ENCODE measurements around the gene ZDHHC12. TPM values are rescaled to one million over a fixed set of nuclear protein-coding genes. Genes with fewer than 3 reads are reported as not detected.

The ZDHHC12 gene
- total and polyA plus RNA-seq, 10 of the 15 experiments (the other 5 are each of a cell fraction or from before 2014, with no cell fraction given): 0.95 to 146 (median 49.9) TPM

GRCh38 chr9:128731691-128732090 is 7.8 kb upstream of the ZDHHC12 start:
- Histone ChIP-seq H3K4me2 (ENCODE audit: control insufficient read depth, insufficient read depth) (no peak overlapping the region), H3K9me3 (replicated peaks; ENCODE audit: control insufficient read depth, insufficient read depth, low read length) (no peaks in the 10 kb centered on the region), H3K4me3 (no peak overlapping the region), H2AFZ (ENCODE audit: control insufficient read depth, low read depth, low read length) (no peak overlapping the region), H3K4me1 (ENCODE audit: control insufficient read depth, insufficient read depth, low read length) (no peaks in the 10 kb centered on the region; the same call in 1 of the 2 replicates), H3K36me3 (ENCODE audit: control insufficient read depth in 2 of 2, insufficient read depth in 2 of 2, low read length in 1 of 2) (no peaks in the 10 kb centered on the region; a peak in 3 of 4 replicates), H3K9ac (ENCODE audit: control insufficient read depth, insufficient read depth, low read length) (no peak overlapping the region), H3K27me3 (replicated peaks in 1 of 2; ENCODE audit: control insufficient read depth in 2 of 2, insufficient read depth in 2 of 2, low read length in 1 of 2) (no peaks in the 10 kb centered on the region), H3K79me2 (ENCODE audit: control insufficient read depth, insufficient read depth, low read length) (no peaks in the 10 kb centered on the region; the same call in 1 of the 2 replicates), H3K27ac (ENCODE audit: control insufficient read depth, insufficient read depth) (no peak overlapping the region), H4K20me1 (ENCODE audit: control insufficient read depth, insufficient read depth) (no peaks in the 10 kb centered on the region)
- ATAC-seq (no peak), FAIRE-seq (no peak), DNase-seq (ENCODE audit: low read depth, low spot score) (no peak)
- WGBS (ENCODE audit: insufficient coverage, insufficient replicate concordance, low lambda C conversion rate, missing lambda C conversion rate): 68% methylated on average over 9 of the region's 9 CpGs
- BruUV-seq (replicated peaks): no TSS peak
- ChIA-PET SMC1A (ENCODE audit: uncharacterized antibody, unreplicated experiment) (no interaction called here), CTCF (no interaction called here), RAD21 (ENCODE audit: unreplicated experiment) (no interaction called here), POLR2A (interaction anchor here (0.6 kb wide), 1 partner anchor 87 kb away, joined by 3 read pairs; no protein-coding TSS in a partner anchor)
- TF ChIP-seq SREBF2 (IDR thresholded peaks at IDR 0.05; ENCODE audit: low read length) (no peak), ZNF622 (IDR thresholded peaks at IDR 0.05) (no peak), SIN3A (IDR thresholded peaks at IDR 0.05; ENCODE audit: low read depth, low read length) (no peak), RELA (IDR thresholded peaks at IDR 0.05; ENCODE audit: borderline replicate concordance, partially characterized antibody) (no peak), IRF4 (IDR thresholded peaks at IDR 0.05; ENCODE audit: low read depth, low read length) (no peak), NR2C2 (IDR thresholded peaks at IDR 0.05; ENCODE audit: borderline replicate concordance, control insufficient read depth, insufficient read length, low read depth) (no peak), ZNF384 (IDR thresholded peaks at IDR 0.05; ENCODE audit: borderline replicate concordance, low read depth, low read length) (no peak), POU2F2 (IDR thresholded peaks at IDR 0.05; ENCODE audit: borderline replicate concordance, low read depth, low read length) (no peak), MEF2A (IDR thresholded peaks at IDR 0.05; ENCODE audit: insufficient read depth, low read depth, low read length) (no peak), TAF1 (IDR thresholded peaks at IDR 0.05; ENCODE audit: borderline replicate concordance, low read depth, low read length) (no peak), MYC (IDR thresholded peaks at IDR 0.05; ENCODE audit: insufficient read depth, insufficient read length, insufficient replicate concordance, low read length, severe bottlenecking) (no peak), BACH1 (IDR thresholded peaks at IDR 0.05; ENCODE audit: borderline replicate concordance) (no peak), PKNOX1 (IDR thresholded peaks at IDR 0.05) (no peak)
- TF ChIP-seq, protein P1, sequence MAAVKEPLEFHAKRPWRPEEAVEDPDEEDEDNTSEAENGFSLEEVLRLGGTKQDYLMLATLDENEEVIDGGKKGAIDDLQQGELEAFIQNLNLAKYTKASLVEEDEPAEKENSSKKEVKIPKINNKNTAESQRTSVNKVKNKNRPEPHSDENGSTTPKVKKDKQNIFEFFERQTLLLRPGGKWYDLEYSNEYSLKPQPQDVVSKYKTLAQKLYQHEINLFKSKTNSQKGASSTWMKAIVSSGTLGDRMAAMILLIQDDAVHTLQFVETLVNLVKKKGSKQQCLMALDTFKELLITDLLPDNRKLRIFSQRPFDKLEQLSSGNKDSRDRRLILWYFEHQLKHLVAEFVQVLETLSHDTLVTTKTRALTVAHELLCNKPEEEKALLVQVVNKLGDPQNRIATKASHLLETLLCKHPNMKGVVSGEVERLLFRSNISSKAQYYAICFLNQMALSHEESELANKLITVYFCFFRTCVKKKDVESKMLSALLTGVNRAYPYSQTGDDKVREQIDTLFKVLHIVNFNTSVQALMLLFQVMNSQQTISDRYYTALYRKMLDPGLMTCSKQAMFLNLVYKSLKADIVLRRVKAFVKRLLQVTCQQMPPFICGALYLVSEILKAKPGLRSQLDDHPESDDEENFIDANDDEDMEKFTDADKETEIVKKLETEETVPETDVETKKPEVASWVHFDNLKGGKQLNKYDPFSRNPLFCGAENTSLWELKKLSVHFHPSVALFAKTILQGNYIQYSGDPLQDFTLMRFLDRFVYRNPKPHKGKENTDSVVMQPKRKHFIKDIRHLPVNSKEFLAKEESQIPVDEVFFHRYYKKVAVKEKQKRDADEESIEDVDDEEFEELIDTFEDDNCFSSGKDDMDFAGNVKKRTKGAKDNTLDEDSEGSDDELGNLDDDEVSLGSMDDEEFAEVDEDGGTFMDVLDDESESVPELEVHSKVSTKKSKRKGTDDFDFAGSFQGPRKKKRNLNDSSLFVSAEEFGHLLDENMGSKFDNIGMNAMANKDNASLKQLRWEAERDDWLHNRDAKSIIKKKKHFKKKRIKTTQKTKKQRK (IDR thresholded peaks at IDR 0.05; ENCODE audit: low read depth, low read length): no peak
- TF ChIP-seq, protein P2, sequence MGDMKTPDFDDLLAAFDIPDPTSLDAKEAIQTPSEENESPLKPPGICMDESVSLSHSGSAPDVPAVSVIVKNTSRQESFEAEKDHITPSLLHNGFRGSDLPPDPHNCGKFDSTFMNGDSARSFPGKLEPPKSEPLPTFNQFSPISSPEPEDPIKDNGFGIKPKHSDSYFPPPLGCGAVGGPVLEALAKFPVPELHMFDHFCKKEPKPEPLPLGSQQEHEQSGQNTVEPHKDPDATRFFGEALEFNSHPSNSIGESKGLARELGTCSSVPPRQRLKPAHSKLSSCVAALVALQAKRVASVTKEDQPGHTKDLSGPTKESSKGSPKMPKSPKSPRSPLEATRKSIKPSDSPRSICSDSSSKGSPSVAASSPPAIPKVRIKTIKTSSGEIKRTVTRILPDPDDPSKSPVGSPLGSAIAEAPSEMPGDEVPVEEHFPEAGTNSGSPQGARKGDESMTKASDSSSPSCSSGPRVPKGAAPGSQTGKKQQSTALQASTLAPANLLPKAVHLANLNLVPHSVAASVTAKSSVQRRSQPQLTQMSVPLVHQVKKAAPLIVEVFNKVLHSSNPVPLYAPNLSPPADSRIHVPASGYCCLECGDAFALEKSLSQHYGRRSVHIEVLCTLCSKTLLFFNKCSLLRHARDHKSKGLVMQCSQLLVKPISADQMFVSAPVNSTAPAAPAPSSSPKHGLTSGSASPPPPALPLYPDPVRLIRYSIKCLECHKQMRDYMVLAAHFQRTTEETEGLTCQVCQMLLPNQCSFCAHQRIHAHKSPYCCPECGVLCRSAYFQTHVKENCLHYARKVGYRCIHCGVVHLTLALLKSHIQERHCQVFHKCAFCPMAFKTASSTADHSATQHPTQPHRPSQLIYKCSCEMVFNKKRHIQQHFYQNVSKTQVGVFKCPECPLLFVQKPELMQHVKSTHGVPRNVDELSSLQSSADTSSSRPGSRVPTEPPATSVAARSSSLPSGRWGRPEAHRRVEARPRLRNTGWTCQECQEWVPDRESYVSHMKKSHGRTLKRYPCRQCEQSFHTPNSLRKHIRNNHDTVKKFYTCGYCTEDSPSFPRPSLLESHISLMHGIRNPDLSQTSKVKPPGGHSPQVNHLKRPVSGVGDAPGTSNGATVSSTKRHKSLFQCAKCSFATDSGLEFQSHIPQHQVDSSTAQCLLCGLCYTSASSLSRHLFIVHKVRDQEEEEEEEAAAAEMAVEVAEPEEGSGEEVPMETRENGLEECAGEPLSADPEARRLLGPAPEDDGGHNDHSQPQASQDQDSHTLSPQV (IDR thresholded peaks at IDR 0.05): no peak
- intact Hi-C loops (cut with micrococcal nuclease; ENCODE audit: unreplicated experiment) (no loop called here), in situ Hi-C loops (cut with MboI) (no loop called here)
